GM12878 (cell line): Measurements from ENCODE around the gene RBM10. TPM values are rescaled to one million over a fixed set of nuclear protein-coding genes. Genes with fewer than 3 reads are reported as not detected.

Experiments used
- ATAC-seq: fragments of 200-7000 bp; cut with Tn5 transposase; 3 replicates; pipeline ENCODE4 v1.9.1; 2020; ENCODE audit warnings: mild to moderate bottlenecking, moderate library complexity
- BruUV-seq: library from RNA; stranded (reverse); fragments of 400-500 nt; replicated peaks from 2 replicates; lab custom pipeline; 2021; lab: Mats Ljungman, UMichigan
- CTCF ChIA-PET: fragments of 300-600 bp; sonication (Branson Sonifier 250); formaldehyde crosslinking; extraction: SDS; loops from one replicate; lab custom pipeline; 2021; ENCODE audit warnings: inconsistent platforms; lab: Yijun Ruan, JAX
- POLR2A ChIA-PET: fragments of 350-600 bp; formaldehyde crosslinking; extraction: SDS; loops from one replicate; lab custom pipeline; 2021; ENCODE audit warnings: inconsistent platforms; lab: Charles Lee
- RAD21 ChIA-PET: fragments of 300-600 bp; sonication (Branson Sonifier 250); formaldehyde crosslinking; loops from one replicate; lab custom pipeline; 2023; ENCODE audit warnings: antibody characterized with exemption; ENCODE audit not compliant: unreplicated experiment; lab: Charles Lee
- SMC1A ChIA-PET: fragments of 300-600 bp; sonication (Branson Sonifier 250); formaldehyde crosslinking; loops from one replicate; lab custom pipeline; 2023; ENCODE audit not compliant: unreplicated experiment, uncharacterized antibody; lab: Charles Lee
- DNase-seq: peaks from one replicate; pipeline ENCODE4 v3.0.0-alpha.2; 2011; ENCODE audit warnings: low read depth, low spot score
- FAIRE-seq: peaks from 3 replicates; lab custom pipeline; 2011; peaks lifted over from hg19 to GRCh38; lab: Jason Lieb, UNC
- H2AFZ ChIP-seq: 2 replicates; pipeline ENCODE4 v1.6.0; 2011; ENCODE audit warnings: low read depth, low read length, control low read depth; ENCODE audit not compliant: control insufficient read depth
- H3K27ac ChIP-seq: 2 replicates; pipeline ENCODE4 v1.5.1; 2011; ENCODE audit warnings: control low read depth; ENCODE audit not compliant: control insufficient read depth, insufficient read depth
- H3K27me3 ChIP-seq, 2 experiments: replicated peaks in 1 of 2; 2 replicates each; pipeline versions ENCODE4 v1.6.0 to v1.6.1; 2011; ENCODE audit warnings: low read length in 1 of 2; ENCODE audit not compliant: control insufficient read depth in 2 of 2, insufficient read depth in 2 of 2
- H3K36me3 ChIP-seq, 2 experiments: 2 replicates each; pipeline ENCODE4 v1.5.1; 2011; ENCODE audit warnings: low read length in 1 of 2; ENCODE audit not compliant: control insufficient read depth in 2 of 2, insufficient read depth in 2 of 2
- H3K4me1 ChIP-seq: 2 replicates; pipeline ENCODE4 v1.6.1; 2011; ENCODE audit warnings: mild to moderate bottlenecking, low read length, moderate library complexity, mixed read lengths; ENCODE audit not compliant: control insufficient read depth, insufficient read depth
- H3K4me2 ChIP-seq: 2 replicates; pipeline ENCODE4 v1.6.0; 2011; ENCODE audit warnings: control low read depth; ENCODE audit not compliant: control insufficient read depth, insufficient read depth
- H3K4me3 ChIP-seq: fragments of 200-600 bp; sonication (generic); 2 replicates; pipeline ENCODE4 v1.5.1; 2016
- H3K79me2 ChIP-seq: 2 replicates; pipeline ENCODE4 v1.6.0; 2011; ENCODE audit warnings: low read length; ENCODE audit not compliant: control insufficient read depth, insufficient read depth
- H3K9ac ChIP-seq: 2 replicates; pipeline ENCODE4 v1.8.0; 2011; ENCODE audit warnings: low read length, control low read depth, mixed read lengths; ENCODE audit not compliant: control insufficient read depth, insufficient read depth
- H3K9me3 ChIP-seq: replicated peaks from 3 replicates; pipeline ENCODE4 v1.5.1; 2011; ENCODE audit warnings: mild to moderate bottlenecking, low read length; ENCODE audit not compliant: control insufficient read depth, insufficient read depth
- H4K20me1 ChIP-seq: 2 replicates; pipeline ENCODE4 v1.6.0; 2011; ENCODE audit not compliant: control insufficient read depth, insufficient read depth
- ASH2L ChIP-seq: fragments of 300-600, 200-600 bp; sonication (generic); IDR thresholded peaks from 2 replicates; pipeline ENCODE4 v1.6.1; 2017; ENCODE audit warnings: low read depth, mild to moderate bottlenecking, borderline replicate concordance
- BRCA1 ChIP-seq: IDR thresholded peaks from 2 replicates; pipeline ENCODE4 v1.6.1; 2011; ENCODE audit warnings: low read depth, low read length, improper control_type of control experiment
- CBX5 ChIP-seq: sonication (generic); IDR thresholded peaks from 2 replicates; pipeline ENCODE4 v1.6.1; 2016; ENCODE audit warnings: low read depth, moderate library complexity, mild to moderate bottlenecking, inconsistent platforms
- EGR1 ChIP-seq, 2 experiments: IDR thresholded peaks; 1 replicate in 1 of 2; 2 replicates in 1 of 2; pipeline ENCODE4 v1.6.1; 2011 to 2012; ENCODE audit warnings: low read depth in 2 of 2, low read length in 2 of 2, borderline replicate concordance in 1 of 2, mild to moderate bottlenecking in 1 of 2, moderate library complexity in 1 of 2
- GATAD2B ChIP-seq: fragments of 450-650 bp; conservative IDR thresholded peaks from 2 replicates; pipeline ENCODE4 v1.6.1; 2017; ENCODE audit warnings: low read depth, mild to moderate bottlenecking, moderate library complexity
- HDGF ChIP-seq: fragments of 450-650 bp; IDR thresholded peaks from 2 replicates; pipeline ENCODE4 v1.6.1; 2016; ENCODE audit warnings: antibody characterized with exemption
- KLF5 ChIP-seq: fragments of 450-650 bp; IDR thresholded peaks from 2 replicates; pipeline ENCODE4 v1.6.1; 2014; ENCODE audit warnings: mild to moderate bottlenecking; ENCODE audit not compliant: partially characterized antibody
- NFYB ChIP-seq: IDR thresholded peaks from 2 replicates; pipeline ENCODE4 v1.6.1; 2011; ENCODE audit warnings: low read depth, mild to moderate bottlenecking, low read length, improper control_type of control experiment, moderate library complexity; ENCODE audit not compliant: insufficient read depth
- NR2F1 ChIP-seq: fragments of 450-650 bp; conservative IDR thresholded peaks from 2 replicates; pipeline ENCODE4 v1.6.1; 2017; ENCODE audit warnings: mild to moderate bottlenecking
- PAX8 ChIP-seq: fragments of 450-650 bp; IDR thresholded peaks from 2 replicates; pipeline ENCODE4 v1.6.1; 2017; ENCODE audit warnings: mild to moderate bottlenecking, moderate library complexity
- SIX5 ChIP-seq: IDR thresholded peaks from 2 replicates; pipeline ENCODE4 v1.6.1; 2011; ENCODE audit warnings: mild to moderate bottlenecking, low read depth, low read length, moderate library complexity; ENCODE audit not compliant: severe bottlenecking
- SMAD1 ChIP-seq: fragments of 450-650 bp; IDR thresholded peaks from 2 replicates; pipeline ENCODE4 v1.6.1; 2018; ENCODE audit warnings: mild to moderate bottlenecking, low read depth; ENCODE audit not compliant: partially characterized antibody
- SREBF1 ChIP-seq: IDR thresholded peaks from 2 replicates; pipeline ENCODE4 v1.6.1; 2012; ENCODE audit warnings: mild to moderate bottlenecking, low read length
- TCF7 ChIP-seq: IDR thresholded peaks from 2 replicates; pipeline ENCODE4 v1.6.1; 2014; ENCODE audit warnings: antibody characterized with exemption, borderline replicate concordance
- ZNF217 ChIP-seq: fragments of 450-650 bp; IDR thresholded peaks from 2 replicates; pipeline ENCODE4 v1.6.1; 2017; ENCODE audit warnings: antibody characterized with exemption, mild to moderate bottlenecking
- WGBS: methylation state at CpG from one replicate; pipeline ENCODE4 v1.1.6; 2016; ENCODE audit warnings: low lambda C conversion rate; ENCODE audit not compliant: insufficient replicate concordance, insufficient coverage; ENCODE audit errors: missing lambda C conversion rate; 5-methylcytosine and 5-hydroxymethylcytosine counted together
- in situ Hi-C: fragments of 300-500 bp; cut with MboI; formaldehyde crosslinking; loops from 9 replicates; pipeline ENCODE4 v1.14.3; 2018; ENCODE audit warnings: mixed read lengths
- intact Hi-C: fragments of 100-400 bp; cut with micrococcal nuclease; formaldehyde crosslinking; loops from one replicate; pipeline ENCODE4 v1.14.2; 2022; ENCODE audit not compliant: unreplicated experiment
- polyA plus RNA-seq, 11 experiments: library from polyadenylated mRNA; depleted of rRNA in 4 of 11; unstranded in 6 of 11; stranded (reverse) in 5 of 11; fragments of >200 nt; fragmentation: Nextera tagmentation in 4 of 11; fragmentation: Illumina TruSeq in 1 of 11; extraction: Ambion mirVana in 4 of 11; extraction: Trizol in 1 of 11; gene quantifications; 1 replicate in 1 of 11; 2 replicates in 10 of 11; pipeline versions ENCODE4 v1.2.1 to v1.2.3, GENCODE V29; 2011 to 2016; ENCODE audit warnings: inconsistent platforms in 2 of 11, missing spikeins in 2 of 11, low read depth in 1 of 11
- total RNA-seq, 4 experiments: library from RNA; depleted of rRNA in 3 of 4; stranded (reverse); fragments of >200 nt in 3 of 4; fragmentation: Illumina TruSeq in 1 of 4; extraction: Trizol in 1 of 4; gene quantifications; 2 replicates each; pipeline versions ENCODE4 v1.2.1 to v1.2.3, GENCODE V29; 2013 to 2021
- TF ChIP-seq, protein P1 (sequence below): fragments of 450-650 bp; formaldehyde crosslinking; IDR thresholded peaks from 2 replicates; pipeline ENCODE4 v1.4.0; 2020; ENCODE audit warnings: mild to moderate bottlenecking, moderate library complexity
- TF ChIP-seq, protein P2 (sequence below): fragments of 450-650 bp; IDR thresholded peaks from 2 replicates; pipeline ENCODE4 v1.6.1; 2017; ENCODE audit warnings: mild to moderate bottlenecking, moderate library complexity

The RBM10 gene
- total and polyA plus RNA-seq, 10 of the 15 experiments (the other 5 are each of a cell fraction or from before 2014, with no cell fraction given), result 1.4 to 60.0 (median 29.8) TPM

DNA sequence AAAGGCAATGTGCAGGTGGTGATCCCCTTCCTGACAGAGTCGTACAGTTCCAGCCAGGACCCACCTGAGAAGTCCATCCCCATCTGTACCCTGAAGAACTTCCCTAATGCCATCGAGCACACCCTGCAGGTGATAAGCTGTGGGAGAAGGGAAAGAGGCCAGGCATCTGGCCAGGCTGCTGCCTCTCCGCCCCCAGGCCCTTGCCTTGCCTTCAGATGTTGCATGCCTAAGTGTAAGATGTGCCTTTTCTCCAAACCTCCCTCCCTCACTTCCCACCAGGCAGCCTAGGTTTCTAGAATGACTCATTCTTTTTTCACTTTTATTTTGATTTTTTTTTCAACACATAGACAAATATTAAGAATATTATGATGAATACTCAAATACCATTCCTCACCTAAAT lies 61.3 kb downstream of the RBM10 start (continued):
- TF ChIP-seq, protein P1, sequence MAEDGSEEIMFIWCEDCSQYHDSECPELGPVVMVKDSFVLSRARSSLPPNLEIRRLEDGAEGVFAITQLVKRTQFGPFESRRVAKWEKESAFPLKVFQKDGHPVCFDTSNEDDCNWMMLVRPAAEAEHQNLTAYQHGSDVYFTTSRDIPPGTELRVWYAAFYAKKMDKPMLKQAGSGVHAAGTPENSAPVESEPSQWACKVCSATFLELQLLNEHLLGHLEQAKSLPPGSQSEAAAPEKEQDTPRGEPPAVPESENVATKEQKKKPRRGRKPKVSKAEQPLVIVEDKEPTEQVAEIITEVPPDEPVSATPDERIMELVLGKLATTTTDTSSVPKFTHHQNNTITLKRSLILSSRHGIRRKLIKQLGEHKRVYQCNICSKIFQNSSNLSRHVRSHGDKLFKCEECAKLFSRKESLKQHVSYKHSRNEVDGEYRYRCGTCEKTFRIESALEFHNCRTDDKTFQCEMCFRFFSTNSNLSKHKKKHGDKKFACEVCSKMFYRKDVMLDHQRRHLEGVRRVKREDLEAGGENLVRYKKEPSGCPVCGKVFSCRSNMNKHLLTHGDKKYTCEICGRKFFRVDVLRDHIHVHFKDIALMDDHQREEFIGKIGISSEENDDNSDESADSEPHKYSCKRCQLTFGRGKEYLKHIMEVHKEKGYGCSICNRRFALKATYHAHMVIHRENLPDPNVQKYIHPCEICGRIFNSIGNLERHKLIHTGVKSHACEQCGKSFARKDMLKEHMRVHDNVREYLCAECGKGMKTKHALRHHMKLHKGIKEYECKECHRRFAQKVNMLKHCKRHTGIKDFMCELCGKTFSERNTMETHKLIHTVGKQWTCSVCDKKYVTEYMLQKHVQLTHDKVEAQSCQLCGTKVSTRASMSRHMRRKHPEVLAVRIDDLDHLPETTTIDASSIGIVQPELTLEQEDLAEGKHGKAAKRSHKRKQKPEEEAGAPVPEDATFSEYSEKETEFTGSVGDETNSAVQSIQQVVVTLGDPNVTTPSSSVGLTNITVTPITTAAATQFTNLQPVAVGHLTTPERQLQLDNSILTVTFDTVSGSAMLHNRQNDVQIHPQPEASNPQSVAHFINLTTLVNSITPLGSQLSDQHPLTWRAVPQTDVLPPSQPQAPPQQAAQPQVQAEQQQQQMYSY (CRISPR knock-in tag), result no peak
- TF ChIP-seq, protein P2, sequence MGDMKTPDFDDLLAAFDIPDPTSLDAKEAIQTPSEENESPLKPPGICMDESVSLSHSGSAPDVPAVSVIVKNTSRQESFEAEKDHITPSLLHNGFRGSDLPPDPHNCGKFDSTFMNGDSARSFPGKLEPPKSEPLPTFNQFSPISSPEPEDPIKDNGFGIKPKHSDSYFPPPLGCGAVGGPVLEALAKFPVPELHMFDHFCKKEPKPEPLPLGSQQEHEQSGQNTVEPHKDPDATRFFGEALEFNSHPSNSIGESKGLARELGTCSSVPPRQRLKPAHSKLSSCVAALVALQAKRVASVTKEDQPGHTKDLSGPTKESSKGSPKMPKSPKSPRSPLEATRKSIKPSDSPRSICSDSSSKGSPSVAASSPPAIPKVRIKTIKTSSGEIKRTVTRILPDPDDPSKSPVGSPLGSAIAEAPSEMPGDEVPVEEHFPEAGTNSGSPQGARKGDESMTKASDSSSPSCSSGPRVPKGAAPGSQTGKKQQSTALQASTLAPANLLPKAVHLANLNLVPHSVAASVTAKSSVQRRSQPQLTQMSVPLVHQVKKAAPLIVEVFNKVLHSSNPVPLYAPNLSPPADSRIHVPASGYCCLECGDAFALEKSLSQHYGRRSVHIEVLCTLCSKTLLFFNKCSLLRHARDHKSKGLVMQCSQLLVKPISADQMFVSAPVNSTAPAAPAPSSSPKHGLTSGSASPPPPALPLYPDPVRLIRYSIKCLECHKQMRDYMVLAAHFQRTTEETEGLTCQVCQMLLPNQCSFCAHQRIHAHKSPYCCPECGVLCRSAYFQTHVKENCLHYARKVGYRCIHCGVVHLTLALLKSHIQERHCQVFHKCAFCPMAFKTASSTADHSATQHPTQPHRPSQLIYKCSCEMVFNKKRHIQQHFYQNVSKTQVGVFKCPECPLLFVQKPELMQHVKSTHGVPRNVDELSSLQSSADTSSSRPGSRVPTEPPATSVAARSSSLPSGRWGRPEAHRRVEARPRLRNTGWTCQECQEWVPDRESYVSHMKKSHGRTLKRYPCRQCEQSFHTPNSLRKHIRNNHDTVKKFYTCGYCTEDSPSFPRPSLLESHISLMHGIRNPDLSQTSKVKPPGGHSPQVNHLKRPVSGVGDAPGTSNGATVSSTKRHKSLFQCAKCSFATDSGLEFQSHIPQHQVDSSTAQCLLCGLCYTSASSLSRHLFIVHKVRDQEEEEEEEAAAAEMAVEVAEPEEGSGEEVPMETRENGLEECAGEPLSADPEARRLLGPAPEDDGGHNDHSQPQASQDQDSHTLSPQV, result no peak
- TF ChIP-seq KLF5, result no peak

DNA sequence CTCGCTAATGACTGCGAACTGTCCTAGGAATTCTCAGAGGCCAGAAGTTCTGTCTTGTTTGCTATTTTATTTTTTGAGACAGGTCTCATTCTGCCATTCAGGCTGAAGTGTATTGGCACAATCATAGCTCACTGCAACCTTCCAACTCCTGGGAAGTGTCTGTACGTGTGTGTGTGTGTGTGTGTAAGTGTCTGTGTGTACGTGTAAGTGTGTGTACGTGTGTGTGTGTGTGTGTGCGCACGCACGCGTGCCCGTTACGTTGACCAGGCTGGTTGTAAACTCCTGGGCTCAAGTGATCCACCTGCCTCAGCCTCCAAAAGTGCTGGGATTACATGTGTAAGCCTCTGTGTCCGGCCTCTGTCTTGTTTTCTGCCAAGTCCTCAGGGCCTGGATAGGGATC lies 63.1 kb downstream of the RBM10 start:
- intact Hi-C loops (no loop called here), in situ Hi-C loops (loop anchor here (25.0 kb wide), 1 partner anchor 1729 kb away; no protein-coding TSS in a partner anchor)
- RAD21 ChIA-PET, result no interaction called here
- Histone ChIP-seq H3K27me3 (no peaks in the 10 kb centered on the region), H3K4me3 (no peak overlapping the region), H4K20me1 (peaks cover 6% of the 10 kb centered on the region; the same call in 1 of the 2 replicates), H3K4me1 (no peaks in the 10 kb centered on the region), H3K4me2 (no peak overlapping the region), H3K9me3 (no peaks in the 10 kb centered on the region), H3K27ac (no peak overlapping the region), H3K36me3 (peaks cover 34 to 66% of the 10 kb centered on the region in 2 experiments), H2AFZ (no peak overlapping the region), H3K79me2 (no peaks in the 10 kb centered on the region), H3K9ac (no peak overlapping the region)
- SMC1A ChIA-PET, result no interaction called here
- 90% methylated on average over 11 of the region's 12 CpGs for WGBS
- TF ChIP-seq NR2F1 (no peak), ASH2L (no peak), BRCA1 (no peak), HDGF (no peak), EGR1 (IDR thresholded peaks at IDR 0.05; ENCODE audit: borderline replicate concordance in 1 of 2, low read depth in 2 of 2, low read length in 2 of 2) (no peak), SIX5 (no peak), CBX5 (no peak), GATAD2B (no peak), TCF7 (no peak), SMAD1 (no peak), PAX8 (no peak), ZNF217 (no peak), NFYB (no peak), SREBF1 (no peak)
- CTCF ChIA-PET, result interaction anchor here (1.6 kb wide), 1 partner anchor 177 kb away, joined by 5 read pairs; no protein-coding TSS in a partner anchor
- POLR2A ChIA-PET, result interaction anchor here (2.0 kb wide), 1 partner anchor 10 kb away, joined by 6 read pairs; no protein-coding TSS in a partner anchor
- no TSS peak for BruUV-seq
- no peak for ATAC-seq
- FAIRE-seq, result no peak
- no peak for DNase-seq
